Right atrium auricular region (tissue), 2 donors: ENCODE measurements around the gene ZCCHC17. TPM values are rescaled to one million over a fixed set of nuclear protein-coding genes. Genes with fewer than 3 reads are reported as not detected.
"Not testable (repeated sequence)": the region's sequence is repeated elsewhere in the genome, so short reads cannot be mapped to it uniquely, and the experiment has no call there.

Experiments used
- DNase-seq: peaks from one replicate; pipeline ENCODE4 v3.0.0-alpha.2; 2019; ENCODE audit warnings: low spot score
- H3K27ac ChIP-seq, 2 donors: fragments of 200-600 bp; sonication (generic); 1 replicate in 1 of 2; 2 replicates in 1 of 2; pipeline ENCODE4 v1.5.1; 2016 to 2019
- H3K27me3 ChIP-seq, 2 donors: fragments of 200-600 bp; sonication (generic); one replicate each; pipeline versions ENCODE4 v1.5.1 to v1.6.0; 2017 to 2019
- H3K36me3 ChIP-seq: fragments of 200-600 bp; sonication (generic); one replicate; pipeline ENCODE4 v1.5.1; 2016
- H3K4me1 ChIP-seq, 2 donors: fragments of 200-600 bp; sonication (generic); one replicate each; pipeline versions ENCODE4 v1.5.1 to v1.6.0; 2017 to 2019
- H3K4me3 ChIP-seq, 2 donors: fragments of 200-600 bp; sonication (generic); 1 replicate in 1 of 2; 2 replicates in 1 of 2; pipeline ENCODE4 v1.5.1; 2017 to 2019; ENCODE audit warnings: mild to moderate bottlenecking in 1 of 2, moderate library complexity in 1 of 2
- H3K9me3 ChIP-seq, 2 donors: fragments of 200-600 bp; sonication (generic); one replicate each; pipeline ENCODE4 v1.5.1; 2019
- CTCF ChIP-seq, 2 donors: fragments of 200-600 bp; sonication (generic); IDR thresholded peaks; one replicate each; pipeline ENCODE4 v1.5.1; 2019; ENCODE audit warnings: antibody characterized with exemption in 2 of 2
- total RNA-seq, 2 donors: library from RNA; depleted of rRNA; stranded (reverse); fragments of >200 nt; gene quantifications; one replicate each; pipeline ENCODE4 v1.1.0, GENCODE V29; 2016

ZCCHC17 gene
- total RNA-seq, 2 donors from 2014 or later = 12.7 to 13.3 TPM

GRCh38 chr1:31259746-31260145 is 37.1 kb upstream of the ZCCHC17 start:
- peaks cover 49% of the 10 kb centered on the region for H3K36me3 ChIP-seq
- no peak for DNase-seq
- peaks cover 0 to 2% of the 10 kb centered on the region in 2 donors for H3K4me1 ChIP-seq
- no peaks in the 10 kb centered on the region for H3K9me3 ChIP-seq
- no peak overlapping the region for H3K4me3 ChIP-seq
- H3K27ac ChIP-seq = no peak overlapping the region
- no peak for TF ChIP-seq CTCF (IDR thresholded peaks at IDR 0.05)
- H3K27me3 ChIP-seq = no peaks in the 10 kb centered on the region

GRCh38 chr1:31261916-31262315 is 34.9 kb upstream of the ZCCHC17 start:
- Histone ChIP-seq H3K36me3 (peaks cover 66% of the 10 kb centered on the region), H3K9me3 (no peaks in the 10 kb centered on the region), H3K27ac (no peak overlapping the region), H3K4me3 (no peak overlapping the region), H3K4me1 (peaks cover 0 to 5% of the 10 kb centered on the region in 2 donors), H3K27me3 (no peaks in the 10 kb centered on the region)
- DNase-seq = no peak
- no peak for TF ChIP-seq CTCF (IDR thresholded peaks at IDR 0.05)

GRCh38 chr1:31262393-31262792 is 34.4 kb upstream of the ZCCHC17 start:
- H3K36me3 ChIP-seq = peaks cover 71% of the 10 kb centered on the region
- H3K4me1 ChIP-seq, DNase-seq: not testable (repeated sequence)

GRCh38 chr1:31263408-31263807 is 33.4 kb upstream of the ZCCHC17 start:
- H3K4me3 ChIP-seq = no peak overlapping the region
- H3K4me1 ChIP-seq = peaks cover 0 to 5% of the 10 kb centered on the region in 2 donors
- peaks cover 72% of the 10 kb centered on the region for H3K36me3 ChIP-seq
- DNase-seq = no peak
- no peak for TF ChIP-seq CTCF (IDR thresholded peaks at IDR 0.05)
- no peaks in the 10 kb centered on the region for H3K9me3 ChIP-seq
- no peaks in the 10 kb centered on the region for H3K27me3 ChIP-seq
- H3K27ac ChIP-seq = no peak overlapping the region

More at GRCh38 chr1:31262393-31262792, 34.4 kb upstream of the ZCCHC17 start:
- not testable (repeated sequence) for H3K9me3 ChIP-seq, H3K27ac ChIP-seq, H3K4me3 ChIP-seq, H3K27me3 ChIP-seq

GRCh38 chr1:31264790-31265386 is 31.9 kb upstream of the ZCCHC17 start:
- DNase-seq = no peak
- Histone ChIP-seq H3K27ac (no peak overlapping the region), H3K9me3 (no peaks in the 10 kb centered on the region), H3K4me3 (no peak overlapping the region), H3K36me3 (peaks cover 74% of the 10 kb centered on the region), H3K27me3 (no peaks in the 10 kb centered on the region), H3K4me1 (peaks cover 0 to 5% of the 10 kb centered on the region in 2 donors)
- TF ChIP-seq CTCF (IDR thresholded peaks at IDR 0.05) = no peak

GRCh38 chr1:31266547-31266946 is 30.3 kb upstream of the ZCCHC17 start:
- H3K27ac ChIP-seq = no peak overlapping the region
- H3K4me1 ChIP-seq = peaks cover 0 to 5% of the 10 kb centered on the region in 2 donors
- H3K36me3 ChIP-seq = peaks cover 70% of the 10 kb centered on the region
- no peak for DNase-seq
- TF ChIP-seq CTCF (IDR thresholded peaks at IDR 0.05) = no peak
- no peak overlapping the region for H3K4me3 ChIP-seq
- no peaks in the 10 kb centered on the region for H3K27me3 ChIP-seq
- no peaks in the 10 kb centered on the region for H3K9me3 ChIP-seq
